Measurements from ENCODE around the gene PLOD2. TPM values are rescaled to one million over a fixed set of nuclear protein-coding genes. Genes with fewer than 3 reads are reported as not detected.

The PLOD2 gene
- total and polyA plus RNA-seq, 2 of the 8 experiments (the other 6 are each of a cell fraction or from before 2014, with no cell fraction given), result 4.0 to 28.7 TPM

DNA sequence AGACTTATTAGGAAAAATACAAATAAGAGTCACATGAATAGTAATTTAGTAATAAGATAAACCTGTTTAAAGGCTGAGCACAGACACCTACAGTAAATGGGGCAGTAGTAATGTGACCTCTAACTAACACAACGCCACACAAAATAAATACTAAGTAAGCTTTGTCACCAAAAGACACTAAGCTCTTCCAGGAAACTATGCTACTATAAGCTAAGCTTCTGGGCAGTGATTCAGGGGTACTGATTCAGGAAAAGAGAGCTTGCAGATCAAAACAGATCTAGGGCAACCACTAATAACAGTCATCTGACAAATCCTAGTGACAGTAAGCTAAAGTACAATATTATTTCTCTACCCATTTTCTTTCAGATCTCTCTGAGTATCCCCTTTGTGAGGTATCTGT is 68.8 kb downstream of the PLOD2 start:
- no peak overlapping the region for H3K27ac ChIP-seq (ENCODE audit: low read depth, low read length)
- no peak overlapping the region for H3K18ac ChIP-seq (ENCODE audit: extremely low read depth, low read length)
- no peak overlapping the region for H2BK120ac ChIP-seq (replicated peaks; ENCODE audit: low read depth, low read length)
- H4K20me1 ChIP-seq (replicated peaks in 1 of 2; ENCODE audit: control insufficient read depth in 1 of 2, insufficient read depth in 2 of 2, low read length in 2 of 2), result no peaks in the 10 kb centered on the region
- H3K14ac ChIP-seq (ENCODE audit: insufficient read length), result no peak overlapping the region
- H2AFZ ChIP-seq (ENCODE audit: low read length), result no peak overlapping the region
- no peak overlapping the region for H4K8ac ChIP-seq (ENCODE audit: extremely low read depth, insufficient read depth, low read length)
- 90% methylated on average over 1 of the region's 1 CpG; no CpG with 5 or more reads in 1 of the 2 experiments for WGBS, 2 experiments (ENCODE audit: extremely low coverage in 1 of 2, insufficient coverage in 1 of 2, insufficient read length in 1 of 2, insufficient replicate concordance in 2 of 2, low coverage in 1 of 2, low lambda C conversion rate in 2 of 2, missing lambda C conversion rate in 1 of 2)
- no peaks in the 10 kb centered on the region for H3K36me3 ChIP-seq (ENCODE audit: control insufficient read depth in 2 of 4, insufficient read depth in 4 of 4, low read length in 3 of 4)
- no peaks in the 10 kb centered on the region for H3K23me2 ChIP-seq (ENCODE audit: low read depth, low read length)
- CTCF ChIA-PET (ENCODE audit: partially characterized antibody), result interaction anchor here (1.0 to 1.2 kb wide), 2 partner anchors 10 to 97 kb away, joined by 3 to 6 read pairs; no protein-coding TSS in a partner anchor
- H3K27me3 ChIP-seq (replicated peaks in 1 of 4; ENCODE audit: control insufficient read depth in 3 of 4, extremely low read depth in 1 of 4, insufficient read depth in 3 of 4, low read length in 3 of 4), result no peaks in the 10 kb centered on the region
- TF ChIP-seq SP1 (IDR thresholded peaks at IDR 0.05; ENCODE audit: low read depth, low read length) (no peak), RNF2 (IDR thresholded peaks at IDR 0.05; ENCODE audit: borderline replicate concordance, low read depth, low read length, missing control alignments, poor library complexity, severe bottlenecking) (no peak), BRCA1 (IDR thresholded peaks at IDR 0.05; ENCODE audit: low read depth, low read length) (no peak), CHD1 (IDR thresholded peaks at IDR 0.05; ENCODE audit: low read depth, low read length) (no peak)
- TF ChIP-seq, protein P1, sequence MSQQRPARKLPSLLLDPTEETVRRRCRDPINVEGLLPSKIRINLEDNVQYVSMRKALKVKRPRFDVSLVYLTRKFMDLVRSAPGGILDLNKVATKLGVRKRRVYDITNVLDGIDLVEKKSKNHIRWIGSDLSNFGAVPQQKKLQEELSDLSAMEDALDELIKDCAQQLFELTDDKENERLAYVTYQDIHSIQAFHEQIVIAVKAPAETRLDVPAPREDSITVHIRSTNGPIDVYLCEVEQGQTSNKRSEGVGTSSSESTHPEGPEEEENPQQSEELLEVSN (IDR thresholded peaks at IDR 0.05), result no peak
- H2BK12ac ChIP-seq (ENCODE audit: low read depth, low read length), result no peak overlapping the region
- H3K4me2 ChIP-seq (ENCODE audit: insufficient read depth in 1 of 2, low read depth in 2 of 2, low read length in 2 of 2), result no peak overlapping the region
- H2BK20ac ChIP-seq (ENCODE audit: low read length), result no peak overlapping the region
- no peak overlapping the region for H4K91ac ChIP-seq (replicated peaks; ENCODE audit: insufficient read length, low read length)
- H3K4ac ChIP-seq (replicated peaks; ENCODE audit: insufficient read length, low read depth, low read length), result no peak overlapping the region
- no peaks in the 10 kb centered on the region for H3K4me1 ChIP-seq (replicated peaks in 1 of 4; ENCODE audit: control insufficient read depth in 3 of 4, insufficient read depth in 4 of 4, low read length in 3 of 4)
- H3K9me3 ChIP-seq (ENCODE audit: insufficient read depth in 2 of 2, low read depth in 1 of 2, low read length in 1 of 2), result no peaks in the 10 kb centered on the region
- DNase-seq (ENCODE audit: low read depth in 1 of 2, low spot score in 2 of 2) (no peak), FAIRE-seq (no peak)
- H2AK5ac ChIP-seq (ENCODE audit: low read depth, low read length), result no peak overlapping the region
- H3K79me2 ChIP-seq (ENCODE audit: control insufficient read depth in 1 of 2, insufficient read depth in 2 of 2, low read length in 2 of 2), result no peaks in the 10 kb centered on the region
- no peak overlapping the region for H3K4me3 ChIP-seq (ENCODE audit: extremely low read depth in 1 of 4, insufficient read depth in 2 of 4, low read depth in 3 of 4, low read length in 4 of 4)
- H3K79me1 ChIP-seq (ENCODE audit: low read depth, low read length), result no peaks in the 10 kb centered on the region
- H3K56ac ChIP-seq (replicated peaks; ENCODE audit: insufficient read length, low read depth, low read length), result no peak overlapping the region
- H2BK5ac ChIP-seq (ENCODE audit: low read depth, low read length), result no peak overlapping the region
- H4K5ac ChIP-seq (ENCODE audit: insufficient read length, low read depth, low read length), result no peak overlapping the region
- H2BK15ac ChIP-seq (ENCODE audit: low read length), result no peak overlapping the region
- H3K23ac ChIP-seq (ENCODE audit: insufficient read length), result no peak overlapping the region
- no peak overlapping the region; a peak in 1 of 7 replicates for H3K9ac ChIP-seq (replicated peaks in 1 of 4; ENCODE audit: extremely low read depth in 1 of 4, low read depth in 3 of 4, low read length in 3 of 4)
- POLR2A ChIA-PET (ENCODE audit: partially characterized antibody), result no interaction called here

Data from H1 (cell line).